Measurements from ENCODE around the gene GALNT2. TPM values are rescaled to one million over a fixed set of nuclear protein-coding genes. Genes with fewer than 3 reads are reported as not detected.

Gene GALNT2
- total RNA-seq, 5 donors from 2014 or later (not counting 1 experiment from before 2014, with no cell fraction given): 22.2 to 29.7 (median 23.5) TPM

DNA sequence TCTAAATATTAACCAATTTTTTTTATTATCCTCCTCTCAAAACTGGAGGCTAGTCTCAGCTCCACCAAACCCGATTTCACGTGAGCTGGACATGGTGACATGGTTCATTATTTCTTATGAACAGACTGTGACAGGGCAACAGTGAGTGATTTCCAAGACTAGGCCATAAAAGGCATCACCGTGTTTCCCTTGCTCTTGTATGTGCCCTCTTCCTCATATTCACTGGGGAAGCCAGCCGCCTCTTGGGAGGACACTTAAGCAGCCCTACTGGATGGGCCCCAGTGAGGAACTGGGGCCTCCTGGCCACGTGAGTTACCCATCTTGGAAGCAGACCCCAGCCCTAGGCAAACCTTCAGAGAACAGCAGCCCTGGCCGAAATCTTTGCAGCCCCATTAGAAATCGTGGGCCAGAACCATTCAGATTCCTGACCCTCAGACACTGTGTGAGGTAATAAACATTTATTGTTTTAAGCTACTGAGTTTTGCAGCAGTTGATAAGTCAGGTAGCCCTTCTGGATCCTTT, 105.0 kb downstream of the GALNT2 start:
- no peak for ATAC-seq (replicated peaks in 1 of 4)
- 89% methylated on average over 3 of the region's 7 CpGs for WGBS (ENCODE audit: insufficient coverage)
- Histone ChIP-seq H3K9me3 (no peaks in the 10 kb centered on the region), H3K36me3 (ENCODE audit: control insufficient read depth in 2 of 2, extremely low read depth in 1 of 2, insufficient read depth in 1 of 2, low read length in 1 of 2) (no peaks in the 10 kb centered on the region), H3K4me3 (ENCODE audit: control insufficient read depth in 1 of 2, extremely low read depth in 1 of 2, low read length in 1 of 2) (no peak overlapping the region), H3K4me1 (ENCODE audit: control insufficient read depth in 1 of 2, extremely low read depth in 1 of 2, insufficient read depth in 2 of 2, low read length in 2 of 2) (peaks cover 3% of the 10 kb centered on the region in 2 experiments), H3K27ac (ENCODE audit: low read length) (no peak overlapping the region), H3K27me3 (replicated peaks in 1 of 2; ENCODE audit: control insufficient read depth in 2 of 2, extremely low read depth in 1 of 2, insufficient read depth in 2 of 2, low read length in 1 of 2) (no peaks in the 10 kb centered on the region)
- Mint-ChIP-seq H3K4me3 (no peak overlapping the region), H3K9me3 (no peaks in the 10 kb centered on the region), H3K36me3 (peaks cover 7% of the 10 kb centered on the region), H3K27me3 (no peaks in the 10 kb centered on the region), H3K4me1 (peaks cover 45 to 61% (median 53%) of the 10 kb centered on the region in 3 donors), H3K27ac (no peak overlapping the region)
- ChIA-PET CTCF (no interaction called here), POLR2A (no interaction called here)
- DNase-seq: no peak

GRCh38 chr1:230173187-230173975, 106.3 kb downstream of the GALNT2 start:
- Histone ChIP-seq H3K4me3 (ENCODE audit: control insufficient read depth in 1 of 2, extremely low read depth in 1 of 2, low read length in 1 of 2) (no peak overlapping the region), H3K4me1 (ENCODE audit: control insufficient read depth in 1 of 2, extremely low read depth in 1 of 2, insufficient read depth in 2 of 2, low read length in 2 of 2) (peaks cover 3% of the 10 kb centered on the region in 2 experiments), H3K27ac (ENCODE audit: low read length) (no peak overlapping the region), H3K27me3 (replicated peaks in 1 of 2; ENCODE audit: control insufficient read depth in 2 of 2, extremely low read depth in 1 of 2, insufficient read depth in 2 of 2, low read length in 1 of 2) (no peaks in the 10 kb centered on the region), H3K36me3 (ENCODE audit: control insufficient read depth in 2 of 2, extremely low read depth in 1 of 2, insufficient read depth in 1 of 2, low read length in 1 of 2) (no peaks in the 10 kb centered on the region), H3K9me3 (no peaks in the 10 kb centered on the region)
- Mint-ChIP-seq H3K4me3 (no peak overlapping the region), H3K4me1 (peaks cover 40 to 61% (median 53%) of the 10 kb centered on the region in 3 donors), H3K27me3 (no peaks in the 10 kb centered on the region), H3K9me3 (no peaks in the 10 kb centered on the region), H3K27ac (no peak overlapping the region), H3K36me3 (peaks cover 14% of the 10 kb centered on the region)
- ChIA-PET CTCF (no interaction called here), POLR2A (no interaction called here)
- 95% methylated on average over 4 of the region's 11 CpGs for WGBS (ENCODE audit: insufficient coverage)
- no peak for ATAC-seq (replicated peaks in 1 of 4)
- no peak for DNase-seq

GRCh38 chr1:230174041-230174440, 107.0 kb downstream of the GALNT2 start:
- peaks cover 36 to 56% (median 50%) of the 10 kb centered on the region in 3 donors for H3K4me1 Mint-ChIP-seq
- no peaks in the 10 kb centered on the region for H3K36me3 ChIP-seq (ENCODE audit: control insufficient read depth in 2 of 2, extremely low read depth in 1 of 2, insufficient read depth in 1 of 2, low read length in 1 of 2)
- H3K9me3 Mint-ChIP-seq: no peaks in the 10 kb centered on the region
- DNase-seq (no peak), ATAC-seq (replicated peaks in 1 of 4) (no peak)
- no peak overlapping the region for H3K4me3 ChIP-seq (ENCODE audit: control insufficient read depth in 1 of 2, extremely low read depth in 1 of 2, low read length in 1 of 2)
- POLR2A ChIA-PET: no interaction called here
- H3K9me3 ChIP-seq: no peaks in the 10 kb centered on the region
- peaks cover 3% of the 10 kb centered on the region in 2 experiments for H3K4me1 ChIP-seq (ENCODE audit: control insufficient read depth in 1 of 2, extremely low read depth in 1 of 2, insufficient read depth in 2 of 2, low read length in 2 of 2)
- no peak overlapping the region for H3K4me3 Mint-ChIP-seq
- no peaks in the 10 kb centered on the region for H3K27me3 Mint-ChIP-seq
- no peaks in the 10 kb centered on the region for H3K27me3 ChIP-seq (replicated peaks in 1 of 2; ENCODE audit: control insufficient read depth in 2 of 2, extremely low read depth in 1 of 2, insufficient read depth in 2 of 2, low read length in 1 of 2)
- peaks cover 17% of the 10 kb centered on the region for H3K36me3 Mint-ChIP-seq
- WGBS (ENCODE audit: insufficient coverage): 99% methylated on average over 6 of the region's 7 CpGs
- H3K27ac ChIP-seq (ENCODE audit: low read length): no peak overlapping the region
- CTCF ChIA-PET: no interaction called here
- no peak overlapping the region for H3K27ac Mint-ChIP-seq

DNA sequence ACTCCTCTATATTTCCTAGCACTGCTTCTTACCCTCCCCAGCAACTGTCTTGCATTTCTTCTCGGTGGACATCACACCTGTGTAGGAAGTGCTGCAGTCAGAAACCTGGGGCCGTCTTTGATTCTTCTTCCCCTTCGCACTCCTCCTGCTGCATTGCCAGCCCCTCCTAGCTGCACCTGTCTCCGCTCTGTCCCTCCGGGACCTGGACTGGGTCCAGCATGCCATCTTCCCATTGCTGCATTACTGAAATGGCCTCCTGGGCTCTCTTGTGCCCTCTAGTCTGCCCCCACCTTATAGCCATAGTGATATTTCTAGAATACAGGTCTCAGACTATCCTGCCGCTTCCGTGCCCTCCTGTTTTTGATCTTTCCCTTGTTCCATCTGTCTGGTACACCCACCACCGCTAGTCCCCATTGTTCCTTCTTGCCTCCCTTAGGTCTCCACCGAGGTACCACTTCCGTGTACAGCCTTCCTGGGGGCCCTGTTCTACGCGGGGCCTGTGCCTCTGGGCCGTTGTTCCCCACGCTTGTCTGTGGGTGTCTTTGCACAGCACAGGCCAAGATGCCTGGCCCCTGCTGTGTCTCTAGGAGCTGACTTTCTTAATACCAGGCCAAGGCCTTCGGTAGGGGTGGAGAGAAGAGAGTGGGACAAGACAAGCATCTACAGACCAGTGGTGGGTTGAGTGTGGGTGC, 107.6 kb downstream of the GALNT2 start:
- Mint-ChIP-seq H3K4me1 (peaks cover 31 to 50% (median 44%) of the 10 kb centered on the region in 3 donors), H3K27ac (no peak overlapping the region), H3K27me3 (no peaks in the 10 kb centered on the region), H3K36me3 (peaks cover 23% of the 10 kb centered on the region), H3K9me3 (no peaks in the 10 kb centered on the region), H3K4me3 (no peak overlapping the region)
- no peak overlapping the region for H3K4me3 ChIP-seq (ENCODE audit: control insufficient read depth in 1 of 2, extremely low read depth in 1 of 2, low read length in 1 of 2)
- peaks cover 3% of the 10 kb centered on the region in 2 experiments for H3K4me1 ChIP-seq (ENCODE audit: control insufficient read depth in 1 of 2, extremely low read depth in 1 of 2, insufficient read depth in 2 of 2, low read length in 2 of 2)
- H3K9me3 ChIP-seq: no peaks in the 10 kb centered on the region
- WGBS (ENCODE audit: insufficient coverage): 93% methylated on average over 15 of the region's 15 CpGs
- ChIA-PET POLR2A (no interaction called here), CTCF (no interaction called here)
- ATAC-seq (replicated peaks in 1 of 4) (no peak), DNase-seq (no peak)
- H3K27ac ChIP-seq (ENCODE audit: low read length): no peak overlapping the region
- H3K27me3 ChIP-seq (replicated peaks in 1 of 2; ENCODE audit: control insufficient read depth in 2 of 2, extremely low read depth in 1 of 2, insufficient read depth in 2 of 2, low read length in 1 of 2): no peaks in the 10 kb centered on the region
- H3K36me3 ChIP-seq (ENCODE audit: control insufficient read depth in 2 of 2, extremely low read depth in 1 of 2, insufficient read depth in 1 of 2, low read length in 1 of 2): no peaks in the 10 kb centered on the region

GRCh38 chr1:230175163-230175747, 108.2 kb downstream of the GALNT2 start:
- WGBS (ENCODE audit: insufficient coverage): 100% methylated on average over 1 of the region's 4 CpGs

DNA sequence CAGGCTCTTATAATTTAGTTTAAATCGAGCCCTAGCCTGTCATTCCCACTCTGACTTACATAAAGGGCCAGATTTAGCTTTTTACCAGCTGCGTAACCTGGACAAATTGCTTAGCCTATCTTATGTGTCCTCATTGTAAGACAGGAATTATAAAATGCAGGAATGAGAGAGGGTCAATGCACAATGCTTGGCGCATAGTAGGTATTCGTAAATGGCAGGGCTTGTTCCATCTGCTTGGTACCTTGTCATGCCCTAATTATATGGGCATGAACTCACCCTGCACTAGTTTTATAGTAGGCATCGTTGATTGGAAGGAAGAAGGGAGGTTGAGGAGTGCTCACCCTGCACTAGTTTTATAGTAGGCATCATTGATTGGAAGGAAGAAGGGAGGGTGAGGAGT, 108.8 kb downstream of the GALNT2 start:
- H3K9me3 Mint-ChIP-seq: no peaks in the 10 kb centered on the region

More at GRCh38 chr1:230175163-230175747, 108.2 kb downstream of the GALNT2 start:
- ChIA-PET CTCF (no interaction called here), POLR2A (no interaction called here)
- Histone ChIP-seq H3K9me3 (no peaks in the 10 kb centered on the region), H3K4me1 (ENCODE audit: control insufficient read depth in 1 of 2, extremely low read depth in 1 of 2, insufficient read depth in 2 of 2, low read length in 2 of 2) (peaks cover 0 to 3% of the 10 kb centered on the region in 2 experiments), H3K36me3 (ENCODE audit: control insufficient read depth in 2 of 2, extremely low read depth in 1 of 2, insufficient read depth in 1 of 2, low read length in 1 of 2) (no peaks in the 10 kb centered on the region), H3K27me3 (replicated peaks in 1 of 2; ENCODE audit: control insufficient read depth in 2 of 2, extremely low read depth in 1 of 2, insufficient read depth in 2 of 2, low read length in 1 of 2) (no peaks in the 10 kb centered on the region), H3K27ac (ENCODE audit: low read length) (no peak overlapping the region), H3K4me3 (ENCODE audit: control insufficient read depth in 1 of 2, extremely low read depth in 1 of 2, low read length in 1 of 2) (no peak overlapping the region)
- H3K4me3 Mint-ChIP-seq: no peak overlapping the region
- ATAC-seq (replicated peaks in 1 of 4): no peak
- H3K36me3 Mint-ChIP-seq: peaks cover 28% of the 10 kb centered on the region
- H3K4me1 Mint-ChIP-seq: peaks cover 24 to 47% (median 38%) of the 10 kb centered on the region in 3 donors
- H3K27me3 Mint-ChIP-seq: no peaks in the 10 kb centered on the region
- DNase-seq: no peak
- no peak overlapping the region for H3K27ac Mint-ChIP-seq
- H3K9me3 Mint-ChIP-seq: no peaks in the 10 kb centered on the region

More for the DNA sequence above, 108.8 kb downstream of the GALNT2 start:
- Mint-ChIP-seq H3K4me1 (peaks cover 19 to 42% (median 34%) of the 10 kb centered on the region in 3 donors), H3K36me3 (peaks cover 33% of the 10 kb centered on the region), H3K27ac (no peak overlapping the region), H3K4me3 (no peak overlapping the region), H3K27me3 (no peaks in the 10 kb centered on the region)
- DNase-seq: no peak
- no peak overlapping the region for H3K27ac ChIP-seq (ENCODE audit: low read length)
- H3K4me3 ChIP-seq (ENCODE audit: control insufficient read depth in 1 of 2, extremely low read depth in 1 of 2, low read length in 1 of 2): no peak overlapping the region
- no peaks in the 10 kb centered on the region for H3K9me3 ChIP-seq
- CTCF ChIA-PET: no interaction called here
- peaks cover 0 to 3% of the 10 kb centered on the region in 2 experiments for H3K4me1 ChIP-seq (ENCODE audit: control insufficient read depth in 1 of 2, extremely low read depth in 1 of 2, insufficient read depth in 2 of 2, low read length in 2 of 2)
- H3K36me3 ChIP-seq (ENCODE audit: control insufficient read depth in 2 of 2, extremely low read depth in 1 of 2, insufficient read depth in 1 of 2, low read length in 1 of 2): no peaks in the 10 kb centered on the region
- ATAC-seq (replicated peaks in 1 of 4): no peak
- WGBS (ENCODE audit: insufficient coverage): 96% methylated on average over 4 of the region's 5 CpGs
- H3K27me3 ChIP-seq (replicated peaks in 1 of 2; ENCODE audit: control insufficient read depth in 2 of 2, extremely low read depth in 1 of 2, insufficient read depth in 2 of 2, low read length in 1 of 2): no peaks in the 10 kb centered on the region
- POLR2A ChIA-PET: no interaction called here

Data from T-cell (primary cell).